Activated naive CD8-positive, alpha-beta T cell treated with anti-CD3 and anti-CD28 coated beads for 36 hours (primary cell): ENCODE measurements around the gene DLG5. TPM values are rescaled to one million over a fixed set of nuclear protein-coding genes. Genes with fewer than 3 reads are reported as not detected.

Experiments used
- DNase-seq: peaks from one replicate; pipeline ENCODE4 v3.0.0; 2021
- H3K27ac Mint-ChIP-seq: one replicate; pipeline ENCODE4 v1.8.0; 2022; ENCODE audit warnings: mild to moderate bottlenecking, moderate library complexity, mixed read lengths
- H3K27me3 Mint-ChIP-seq: one replicate; pipeline ENCODE4 v1.8.0; 2022; ENCODE audit warnings: mild to moderate bottlenecking, mixed read lengths
- H3K36me3 Mint-ChIP-seq: one replicate; pipeline ENCODE4 v1.8.0; 2021; ENCODE audit warnings: mild to moderate bottlenecking, mixed read lengths
- H3K4me1 Mint-ChIP-seq: one replicate; pipeline ENCODE4 v1.8.0; 2021; ENCODE audit warnings: mixed read lengths
- H3K4me3 Mint-ChIP-seq: one replicate; pipeline ENCODE4 v1.8.0; 2022; ENCODE audit warnings: mild to moderate bottlenecking, moderate library complexity, mixed read lengths
- H3K9me3 Mint-ChIP-seq: one replicate; pipeline ENCODE4 v1.8.0; 2022; ENCODE audit warnings: mixed read lengths
- total RNA-seq, 2 experiments: library from RNA; stranded (reverse); gene quantifications; one replicate each; pipeline ENCODE4 v1.2.3, GENCODE V29; 2021

DLG5 gene
- 1 to 10 TPM; 1.6 to 2.1 TPM for total RNA-seq

GRCh38 chr10:77926566-77927401 is at the start of gene DLG5:
Gene DLG5, minus strand, starts transcription at chr10:77926755. Its CDS starts 235 bp downstream, at chr10:77926520.
- H3K4me1 Mint-ChIP-seq, result peaks cover 8% of the 10 kb centered on the region
- peaks cover 66% of the 10 kb centered on the region for H3K27me3 Mint-ChIP-seq
- H3K27ac Mint-ChIP-seq, result no peak within 1 kb of the TSS
- H3K4me3 Mint-ChIP-seq, result peak within 1 kb of the TSS; percentile 63
- H3K9me3 Mint-ChIP-seq, result no peaks in the 10 kb centered on the region
- H3K36me3 Mint-ChIP-seq, result no peaks in the 10 kb centered on the region
- DNase-seq, result peak; percentile 41

DNA sequence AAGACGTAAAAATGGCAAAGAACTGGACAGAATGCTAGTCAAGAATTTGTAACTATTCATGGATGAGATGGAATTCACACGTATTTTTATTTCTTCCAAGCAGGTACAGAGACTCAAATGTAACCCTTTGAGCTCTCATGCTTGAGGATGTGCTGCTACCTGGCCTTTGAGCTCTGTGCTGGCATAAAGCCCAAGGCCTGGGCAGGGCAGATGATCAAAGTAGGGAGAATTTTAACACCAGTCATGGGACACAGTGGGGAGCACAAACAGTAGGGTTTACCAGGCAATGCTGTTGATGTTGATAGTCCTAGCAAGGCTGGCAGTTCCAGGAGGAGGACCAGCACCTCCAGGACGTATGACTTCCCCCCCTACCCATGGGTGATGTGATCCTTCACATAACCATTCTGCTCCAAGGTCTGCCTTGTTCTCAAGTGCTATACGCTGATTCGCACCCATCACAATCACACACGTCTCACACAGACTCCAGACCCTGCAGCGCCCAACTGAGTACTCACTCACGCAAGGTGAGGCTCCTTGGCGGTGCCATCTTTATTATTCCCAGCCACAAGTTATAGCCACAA is 48.6 kb upstream of the DLG5 start:
- DNase-seq, result no peak
- no peak overlapping the region for H3K4me3 Mint-ChIP-seq
- H3K9me3 Mint-ChIP-seq, result no peaks in the 10 kb centered on the region
- peaks cover 10% of the 10 kb centered on the region for H3K4me1 Mint-ChIP-seq
- H3K27ac Mint-ChIP-seq, result no peak overlapping the region
- no peaks in the 10 kb centered on the region for H3K27me3 Mint-ChIP-seq
- peaks cover 19% of the 10 kb centered on the region for H3K36me3 Mint-ChIP-seq

GRCh38 chr10:77974396-77975074 is 48.0 kb upstream of the DLG5 start:
- H3K27ac Mint-ChIP-seq, result no peak overlapping the region
- H3K36me3 Mint-ChIP-seq, result peaks cover 22% of the 10 kb centered on the region
- H3K9me3 Mint-ChIP-seq, result no peaks in the 10 kb centered on the region
- DNase-seq, result no peak
- H3K27me3 Mint-ChIP-seq, result no peaks in the 10 kb centered on the region
- peaks cover 10% of the 10 kb centered on the region for H3K4me1 Mint-ChIP-seq
- no peak overlapping the region for H3K4me3 Mint-ChIP-seq

GRCh38 chr10:77973276-77973675 is 46.7 kb upstream of the DLG5 start:
- no peaks in the 10 kb centered on the region for H3K27me3 Mint-ChIP-seq
- H3K36me3 Mint-ChIP-seq, result peaks cover 23% of the 10 kb centered on the region
- H3K4me1 Mint-ChIP-seq, result peaks cover 10% of the 10 kb centered on the region
- H3K4me3 Mint-ChIP-seq, result no peak overlapping the region
- H3K27ac Mint-ChIP-seq, result no peak overlapping the region
- H3K9me3 Mint-ChIP-seq, result no peaks in the 10 kb centered on the region
- no peak for DNase-seq

DNA sequence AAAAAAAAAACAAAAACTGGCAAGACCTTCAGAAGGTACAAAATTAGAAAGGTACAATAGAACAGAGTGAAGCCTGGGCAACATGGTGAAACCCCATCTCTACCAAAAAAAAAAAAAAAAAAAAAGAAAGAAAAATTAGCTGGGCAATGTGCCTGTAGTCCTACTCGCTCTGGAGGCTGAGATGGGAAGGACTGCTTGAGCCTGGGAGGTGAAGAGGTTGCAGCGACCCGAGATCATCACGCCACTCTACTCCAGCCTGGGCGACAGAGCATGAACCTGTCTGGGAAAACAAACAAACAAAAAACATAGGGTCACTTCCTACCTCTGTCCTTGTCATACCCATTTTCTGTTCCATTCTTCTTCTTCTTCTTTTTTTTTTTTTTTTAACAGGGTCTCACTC is 45.6 kb upstream of the DLG5 start:
- H3K27me3 Mint-ChIP-seq, result no peaks in the 10 kb centered on the region
- H3K36me3 Mint-ChIP-seq, result peaks cover 23% of the 10 kb centered on the region
- peak overlapping the region; percentile 46 for H3K27ac Mint-ChIP-seq
- peaks cover 1% of the 10 kb centered on the region for H3K9me3 Mint-ChIP-seq
- H3K4me1 Mint-ChIP-seq, result peaks cover 10% of the 10 kb centered on the region
- no peak overlapping the region for H3K4me3 Mint-ChIP-seq
- no peak for DNase-seq

GRCh38 chr10:77971804-77972144 is 45.2 kb upstream of the DLG5 start:
- no peak for DNase-seq
- Mint-ChIP-seq H3K27me3 (no peaks in the 10 kb centered on the region), H3K27ac (peak overlapping the region; percentile 58), H3K36me3 (peaks cover 23% of the 10 kb centered on the region), H3K9me3 (peaks cover 1% of the 10 kb centered on the region), H3K4me3 (no peak overlapping the region), H3K4me1 (peaks cover 10% of the 10 kb centered on the region)

- H3K4me1 Mint-ChIP-seq, result peaks cover 10% of the 10 kb centered on the region
- no peak overlapping the region for H3K4me3 Mint-ChIP-seq
- peak overlapping the region; percentile 58 for H3K27ac Mint-ChIP-seq
- peaks cover 1% of the 10 kb centered on the region for H3K9me3 Mint-ChIP-seq
- H3K36me3 Mint-ChIP-seq, result peaks cover 19% of the 10 kb centered on the region
- DNase-seq, result peak; percentile 16
- H3K27me3 Mint-ChIP-seq, result no peaks in the 10 kb centered on the region
Measured at GRCh38 chr10:77970869-77971803, 44.6 kb upstream of the DLG5 start.

DNA sequence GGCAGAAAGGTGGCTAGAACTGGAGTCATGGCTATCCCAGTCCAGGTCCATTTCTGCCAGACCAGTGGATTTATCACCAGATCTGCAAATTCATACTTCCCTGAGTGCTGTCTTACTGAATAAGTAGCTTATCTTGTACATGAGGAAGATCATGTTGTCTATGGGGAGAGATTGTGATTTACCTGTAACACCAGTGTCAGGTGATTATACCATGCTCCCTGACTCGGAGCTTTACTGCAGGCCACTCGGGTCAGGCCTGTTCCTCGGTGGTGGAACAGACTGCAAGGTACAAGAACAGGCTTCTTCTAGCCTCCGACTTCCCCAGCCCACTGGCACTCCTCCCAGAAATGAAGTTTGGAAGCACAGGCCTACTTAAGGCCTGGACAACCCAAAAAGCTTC is 42.6 kb upstream of the DLG5 start:
- H3K4me1 Mint-ChIP-seq, result peaks cover 10% of the 10 kb centered on the region

GRCh38 chr10:77967611-77968022 is 41.1 kb upstream of the DLG5 start:
- Mint-ChIP-seq H3K27me3 (no peaks in the 10 kb centered on the region), H3K36me3 (peaks cover 16% of the 10 kb centered on the region), H3K9me3 (peaks cover 1% of the 10 kb centered on the region), H3K4me3 (no peak overlapping the region), H3K4me1 (peaks cover 10% of the 10 kb centered on the region), H3K27ac (no peak overlapping the region)
- DNase-seq, result no peak

More for the DNA sequence above, 42.6 kb upstream of the DLG5 start:
- no peak for DNase-seq
- H3K4me3 Mint-ChIP-seq, result no peak overlapping the region
- H3K27ac Mint-ChIP-seq, result no peak overlapping the region
- no peaks in the 10 kb centered on the region for H3K27me3 Mint-ChIP-seq
- peaks cover 1% of the 10 kb centered on the region for H3K9me3 Mint-ChIP-seq
- peaks cover 16% of the 10 kb centered on the region for H3K36me3 Mint-ChIP-seq

- H3K9me3 Mint-ChIP-seq, result peaks cover 1% of the 10 kb centered on the region
- H3K4me1 Mint-ChIP-seq, result no peaks in the 10 kb centered on the region
- H3K27me3 Mint-ChIP-seq, result no peaks in the 10 kb centered on the region
- H3K4me3 Mint-ChIP-seq, result no peak overlapping the region
- H3K36me3 Mint-ChIP-seq, result peaks cover 7% of the 10 kb centered on the region
- no peak for DNase-seq
- H3K27ac Mint-ChIP-seq, result no peak overlapping the region
Measured at GRCh38 chr10:77965294-77965693, 38.7 kb upstream of the DLG5 start.

GRCh38 chr10:77964811-77965210 is 38.3 kb upstream of the DLG5 start:
- Mint-ChIP-seq H3K27me3 (no peaks in the 10 kb centered on the region), H3K27ac (no peak overlapping the region), H3K4me3 (no peak overlapping the region), H3K9me3 (peaks cover 1% of the 10 kb centered on the region), H3K36me3 (peaks cover 3% of the 10 kb centered on the region), H3K4me1 (no peaks in the 10 kb centered on the region)
- no peak for DNase-seq

GRCh38 chr10:77963901-77964300 is 37.3 kb upstream of the DLG5 start:
- no peak overlapping the region for H3K4me3 Mint-ChIP-seq
- H3K9me3 Mint-ChIP-seq, result peaks cover 1% of the 10 kb centered on the region
- no peaks in the 10 kb centered on the region for H3K4me1 Mint-ChIP-seq
- H3K27me3 Mint-ChIP-seq, result no peaks in the 10 kb centered on the region
- DNase-seq, result no peak
- no peaks in the 10 kb centered on the region for H3K36me3 Mint-ChIP-seq
- H3K27ac Mint-ChIP-seq, result no peak overlapping the region

GRCh38 chr10:77962350-77963146 is 36.0 kb upstream of the DLG5 start:
- Mint-ChIP-seq H3K9me3 (no peaks in the 10 kb centered on the region), H3K27ac (no peak overlapping the region), H3K27me3 (no peaks in the 10 kb centered on the region), H3K36me3 (no peaks in the 10 kb centered on the region), H3K4me1 (no peaks in the 10 kb centered on the region), H3K4me3 (no peak overlapping the region)
- DNase-seq, result no peak

DNA sequence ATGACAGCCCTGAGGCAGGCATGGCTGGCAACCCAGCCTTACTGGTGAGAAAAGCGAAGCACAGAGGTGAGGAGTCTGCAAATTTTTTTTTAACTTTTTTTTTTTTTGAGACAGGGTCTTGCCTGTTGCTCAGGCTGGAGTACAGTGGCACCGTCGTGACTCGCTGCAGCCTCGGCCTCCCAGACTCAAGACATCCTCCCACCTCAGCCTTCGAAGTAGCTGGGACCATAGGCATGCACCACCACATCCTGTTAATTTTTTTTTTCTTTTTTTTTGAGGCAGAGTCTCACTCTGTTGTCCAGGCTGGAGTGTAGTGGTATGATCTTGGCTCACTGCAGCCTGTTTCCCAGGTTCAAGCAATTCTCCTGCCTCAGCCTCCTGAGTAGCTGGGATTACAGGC is 35.1 kb upstream of the DLG5 start:
- DNase-seq, result no peak
- no peaks in the 10 kb centered on the region for H3K36me3 Mint-ChIP-seq
- H3K4me1 Mint-ChIP-seq, result no peaks in the 10 kb centered on the region
- no peaks in the 10 kb centered on the region for H3K27me3 Mint-ChIP-seq
- H3K4me3 Mint-ChIP-seq, result no peak overlapping the region
- H3K9me3 Mint-ChIP-seq, result no peaks in the 10 kb centered on the region
- no peak overlapping the region for H3K27ac Mint-ChIP-seq
